GM21576 (cell line): ENCODE measurements around the gene NR6A1.
"Not testable (repeated sequence)": the region's sequence is repeated elsewhere in the genome, so short reads cannot be mapped to it uniquely, and the experiment has no call there.

Experiments used
- ATAC-seq: cut with Tn5 transposase; IDR thresholded peaks from one replicate; pipeline ENCODE4 v1.9.1; 2021; ENCODE audit warnings: mild to moderate bottlenecking, moderate library complexity; ENCODE audit not compliant: unreplicated experiment

NR6A1 gene

DNA sequence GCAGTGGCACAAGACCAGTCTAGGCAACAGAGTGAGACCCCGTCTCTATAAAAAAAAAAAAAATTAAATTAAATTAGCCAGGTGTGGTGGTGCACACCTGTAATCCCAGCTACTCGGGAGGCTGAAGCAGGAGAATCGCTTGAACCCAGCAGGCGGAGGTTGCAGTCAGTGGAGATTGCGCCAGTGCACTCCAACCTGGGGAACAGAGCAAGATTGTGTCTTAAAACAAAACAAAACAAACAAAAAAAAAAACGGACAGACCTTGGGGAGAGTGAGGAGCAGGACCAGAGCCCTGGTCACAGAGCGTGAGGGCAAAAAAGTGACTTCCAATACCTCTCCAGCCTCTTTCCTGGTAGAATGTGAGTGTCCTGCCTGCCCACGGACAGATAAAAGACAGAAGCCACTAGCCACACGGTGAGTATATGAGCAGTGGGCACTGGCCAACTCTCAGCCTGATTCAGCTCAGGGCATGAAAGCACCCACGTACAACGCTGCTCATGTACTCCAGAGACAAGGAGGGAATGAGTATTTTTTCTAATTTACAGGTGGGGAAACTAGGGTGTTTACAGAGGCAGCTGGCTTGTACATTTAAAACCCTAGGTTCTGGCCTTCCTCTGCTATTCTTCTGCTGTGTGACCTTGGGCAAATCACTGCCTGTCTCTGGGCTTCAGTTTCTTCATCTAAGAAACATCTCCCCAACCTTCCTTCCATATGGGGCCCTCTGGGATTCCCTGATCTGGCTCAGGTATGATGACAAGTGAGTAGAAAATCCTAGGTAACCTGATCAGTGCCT is 7.7 kb upstream of the NR6A1 start:
- ATAC-seq, result no peak

GRCh38 chr9:124776954-124777648 is 6.0 kb upstream of the NR6A1 start, which contains the start of gene OLFML2A:
Gene OLFML2A (plus strand): TSS chr9:124777133. CDS start chr9:124777271, 138 bp downstream.
- ATAC-seq, result no peak

DNA sequence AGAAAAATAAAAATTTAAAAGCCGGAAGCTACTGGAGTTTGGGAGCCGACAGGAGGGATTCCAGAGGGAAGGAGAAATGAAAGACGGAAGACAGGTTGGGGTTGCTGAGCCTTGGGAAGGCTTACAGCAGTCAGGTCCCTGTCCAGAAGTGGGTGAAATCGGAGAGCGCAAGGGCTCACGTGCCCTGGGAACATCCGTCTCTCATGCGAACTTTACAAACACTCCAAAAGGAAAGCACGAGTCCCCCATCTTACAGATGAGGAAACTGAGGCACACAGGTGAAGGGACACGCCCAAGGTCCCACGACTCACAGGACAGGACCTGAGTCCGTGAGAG is 5.5 kb upstream of the NR6A1 start:
- no peak for ATAC-seq

DNA sequence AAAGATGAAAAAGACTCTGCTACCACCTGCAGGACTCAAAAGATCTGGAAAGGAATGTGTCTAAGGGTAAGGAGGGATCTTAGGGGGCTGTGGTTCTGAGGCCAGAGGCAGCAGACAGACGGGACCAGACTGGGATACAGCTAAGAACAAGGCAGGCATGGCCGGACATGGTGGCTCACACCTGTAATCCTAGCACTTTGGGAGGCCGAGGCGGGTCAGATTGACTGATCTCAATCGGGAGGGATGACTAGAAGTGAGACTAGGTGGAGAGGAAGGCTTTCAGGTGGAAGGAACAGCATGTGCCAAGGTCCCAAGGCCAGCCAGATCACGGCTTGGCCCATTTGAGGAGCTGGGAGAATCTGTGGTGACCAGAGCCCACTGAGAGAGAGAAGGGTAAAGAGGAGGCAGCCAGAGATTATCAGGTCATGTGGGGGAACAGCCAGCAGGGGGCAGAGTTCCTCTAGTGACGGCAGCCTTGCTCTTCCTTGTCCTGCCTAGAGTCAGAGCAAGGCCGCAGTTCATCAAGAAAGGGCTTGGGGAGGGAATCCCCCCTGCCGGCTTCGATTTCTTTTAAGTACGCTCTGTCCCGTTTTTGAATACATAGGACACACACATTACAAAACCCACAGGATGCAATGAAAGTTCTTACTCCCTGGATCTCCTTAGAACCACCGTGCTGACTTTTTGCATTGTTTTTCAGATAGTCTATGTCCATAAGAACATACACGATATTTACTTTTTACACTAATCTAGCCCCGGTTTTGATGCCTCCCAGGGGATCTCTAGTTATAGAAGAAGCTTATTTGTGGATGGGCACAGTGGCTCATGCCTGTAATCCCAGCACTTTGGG is 3.2 kb upstream of the NR6A1 start:
- no peak for ATAC-seq

GRCh38 chr9:124773473-124774128 is 2.5 kb upstream of the NR6A1 start:
- no peak for ATAC-seq

DNA sequence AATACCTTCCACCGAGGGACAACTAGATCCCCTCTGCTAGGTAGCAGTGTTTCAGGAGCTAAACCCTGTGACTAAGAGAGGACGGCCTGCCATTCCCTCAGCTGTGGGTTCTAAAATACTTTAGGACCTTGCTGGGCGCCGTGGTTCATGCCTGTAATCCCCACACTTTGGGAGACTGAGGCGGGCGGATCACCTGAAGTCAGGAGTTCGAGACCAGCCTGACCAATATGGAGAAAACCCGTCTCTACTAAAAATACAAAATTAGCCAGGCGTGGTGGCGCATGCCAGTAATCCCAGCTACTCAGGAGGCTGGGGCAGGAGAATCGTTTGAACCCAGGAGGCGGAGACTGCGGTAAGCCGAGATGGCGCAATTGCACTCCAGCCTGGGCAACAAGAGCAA is 1.8 kb upstream of the NR6A1 start:
- not testable (repeated sequence) for ATAC-seq

DNA sequence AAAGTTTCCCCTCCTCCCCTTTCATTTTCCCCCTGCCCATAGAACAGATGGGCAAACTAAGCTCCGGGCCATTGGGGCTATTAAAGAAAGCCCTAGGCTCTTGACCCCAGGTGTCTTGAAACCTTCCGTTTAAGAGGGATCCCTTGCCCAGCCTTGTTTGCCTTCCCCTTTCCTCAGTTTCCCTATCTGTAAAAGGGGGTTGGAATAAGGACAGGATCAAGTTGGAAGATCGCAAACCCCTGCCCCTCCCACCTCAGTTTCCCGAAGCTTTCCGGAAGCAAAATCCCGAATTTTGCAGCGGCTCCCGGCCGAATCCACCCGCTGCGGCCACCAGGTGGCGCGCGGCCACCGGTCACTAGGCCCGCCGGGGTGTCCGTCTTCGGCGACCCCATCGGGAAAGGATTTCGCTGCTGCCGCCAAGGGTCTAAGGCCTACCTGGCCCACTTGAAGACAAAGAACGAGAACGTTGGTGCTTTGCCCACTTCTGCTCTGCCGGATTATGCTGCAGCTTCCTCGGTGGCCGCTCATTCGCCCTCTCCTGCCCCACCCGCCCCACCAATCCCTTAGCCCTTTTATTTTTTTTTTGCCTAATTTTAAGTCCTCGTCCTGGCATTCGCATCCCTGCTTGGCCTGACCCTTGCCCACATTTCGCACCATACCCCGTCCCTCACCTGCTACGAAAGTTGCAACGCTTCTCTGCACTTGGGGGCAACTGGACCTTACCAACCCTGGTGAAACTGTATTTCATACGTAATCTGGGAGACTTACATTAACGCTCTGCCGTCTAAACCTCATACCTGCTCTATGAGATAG is 962 bp upstream of the NR6A1 start:
- no peak for ATAC-seq

GRCh38 chr9:124770359-124771020 is 621 bp downstream of the NR6A1 start:
- ATAC-seq, result no peak

DNA sequence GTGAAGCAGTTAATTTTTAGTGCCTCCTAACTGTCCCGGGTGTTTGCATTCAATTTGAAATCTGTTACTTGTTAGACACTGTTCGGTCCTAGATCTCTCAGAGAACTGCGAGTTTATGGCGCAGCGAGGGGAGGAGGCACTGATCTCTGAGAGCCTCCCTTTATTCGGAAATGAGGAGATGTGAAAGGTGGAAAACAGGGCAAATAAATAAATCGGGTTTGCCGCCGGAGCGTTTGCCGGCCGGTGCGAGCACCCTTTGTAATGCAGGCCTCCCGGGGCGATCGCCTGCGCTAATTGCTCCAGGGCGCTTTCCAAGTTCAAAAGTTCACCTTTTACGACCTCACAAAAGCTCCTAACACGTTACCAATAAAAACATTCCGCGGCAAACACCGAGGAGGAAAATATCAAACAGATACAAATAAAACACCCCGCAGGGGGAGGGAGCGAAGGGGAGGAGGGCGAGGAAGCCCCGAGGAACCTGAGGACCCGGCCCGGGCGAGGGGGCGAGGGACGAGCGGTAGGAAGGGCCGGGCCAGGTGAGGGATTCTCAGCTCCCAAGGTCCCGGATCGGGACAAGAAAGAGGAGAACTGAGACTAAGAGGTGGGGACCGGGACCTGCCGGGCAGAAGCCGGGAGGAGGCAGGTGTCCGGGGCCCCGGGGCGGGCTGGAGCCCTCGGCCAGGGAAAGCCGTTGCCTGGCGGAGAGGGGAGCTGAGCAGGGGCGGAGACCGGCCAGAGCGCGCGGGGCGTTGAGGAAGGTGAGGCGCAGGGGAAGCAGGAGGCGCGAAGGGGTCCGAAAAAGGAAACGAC is 1.4 kb downstream of the NR6A1 start:
- ATAC-seq, result no peak

- no peak for ATAC-seq
Observed at GRCh38 chr9:124768750-124769548, 2.2 kb downstream of the NR6A1 start.

DNA sequence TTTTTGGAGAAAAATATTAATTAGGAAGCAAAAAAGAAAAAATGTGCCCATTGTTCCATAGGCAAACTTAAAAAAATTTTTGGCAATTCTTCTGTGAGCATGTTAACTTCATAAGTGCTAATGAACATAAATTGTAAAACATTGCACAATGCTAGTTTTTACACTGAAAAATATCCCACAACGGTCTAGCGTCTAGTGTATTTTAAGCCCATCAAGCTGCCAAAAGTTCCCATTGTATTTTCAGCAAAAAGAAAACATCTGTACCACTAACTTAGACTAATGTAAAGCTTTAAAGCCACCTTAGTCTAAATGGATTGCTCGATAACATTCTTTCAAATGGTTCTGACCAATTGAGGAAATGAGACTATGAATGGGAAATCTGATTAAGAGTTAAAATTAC is 2.8 kb downstream of the NR6A1 start:
- ATAC-seq, result no peak

- ATAC-seq, result no peak
Observed at GRCh38 chr9:124767821-124768220, 3.3 kb downstream of the NR6A1 start.

GRCh38 chr9:124766815-124767554 is 4.1 kb downstream of the NR6A1 start:
- ATAC-seq, result no peak

DNA sequence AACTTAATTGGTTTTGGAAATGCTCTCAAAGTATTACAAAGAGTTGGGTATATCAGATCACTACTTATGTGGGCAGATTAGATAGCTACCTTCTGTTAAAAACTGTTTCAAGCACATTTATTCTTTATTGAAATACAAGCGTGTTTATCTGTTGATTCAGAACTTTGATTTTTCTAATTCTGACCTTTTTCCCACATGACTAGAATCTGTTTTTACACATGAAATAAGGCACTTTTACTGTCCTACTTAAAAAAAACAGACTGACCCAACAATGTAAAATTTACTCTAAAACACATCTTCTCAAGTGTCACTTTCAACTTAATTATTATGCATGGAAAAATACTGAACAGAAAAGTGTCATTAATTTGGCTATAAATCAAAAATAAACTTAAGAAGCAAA is 4.8 kb downstream of the NR6A1 start:
- no peak for ATAC-seq

DNA sequence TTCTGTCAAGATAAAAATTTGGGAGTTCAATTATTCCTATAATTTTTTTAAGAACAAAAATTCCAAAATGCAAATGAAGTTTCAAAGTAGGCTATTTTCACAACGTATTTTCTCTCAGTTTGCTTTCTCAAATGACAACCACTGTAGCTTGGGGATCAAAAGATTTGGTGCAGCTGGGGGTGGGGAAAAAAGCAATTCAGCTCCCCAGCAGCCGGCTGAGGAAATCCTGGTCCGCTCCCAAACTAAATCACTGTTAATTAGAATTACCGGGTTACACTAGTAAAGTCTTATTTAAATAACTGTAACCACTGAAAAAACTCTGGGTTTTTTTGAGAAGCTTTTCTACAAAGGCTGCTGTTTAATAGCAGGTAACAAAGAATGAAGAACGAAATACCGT is 5.7 kb downstream of the NR6A1 start:
- no peak for ATAC-seq

DNA sequence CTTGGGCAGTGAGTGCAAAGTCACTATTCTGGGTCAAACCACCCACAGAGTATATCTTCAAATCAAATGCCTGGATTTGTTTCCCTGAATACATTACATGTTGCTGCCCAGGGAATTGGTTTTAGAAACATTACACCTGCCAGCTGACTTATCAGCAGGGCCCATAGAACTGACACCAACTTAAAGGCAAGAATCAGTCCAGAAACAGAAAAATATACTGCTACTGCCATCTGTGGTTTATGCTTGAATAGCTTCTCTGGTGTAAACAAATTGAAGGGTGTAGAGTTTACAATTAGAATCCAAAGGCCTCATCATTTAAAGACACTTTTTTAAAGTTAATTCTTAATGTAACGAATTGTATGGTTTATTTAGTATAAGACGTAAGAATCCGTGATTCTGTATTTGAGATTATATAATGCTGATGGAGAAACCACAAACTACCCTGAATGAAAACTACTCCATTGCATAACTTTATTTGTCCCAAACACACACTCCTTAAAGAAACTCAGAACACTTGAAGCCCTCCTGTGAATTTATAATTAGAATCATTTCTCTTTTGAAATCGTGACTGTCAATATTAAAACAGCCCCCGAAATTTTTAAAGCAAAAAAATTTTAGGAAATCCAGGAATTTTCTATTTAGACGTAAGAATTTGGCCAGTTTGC is 6.2 kb downstream of the NR6A1 start:
- peak; percentile 68 for ATAC-seq

GRCh38 chr9:124762633-124763032 is 8.5 kb downstream of the NR6A1 start:
- ATAC-seq, result no peak
